Umbilical cord (tissue), 2 donors: ENCODE measurements around the gene TP53TG3D. TPM values are rescaled to one million over a fixed set of nuclear protein-coding genes. Genes with fewer than 3 reads are reported as not detected.
"Not testable (repeated sequence)": the region's sequence is repeated elsewhere in the genome, so short reads cannot be mapped to it uniquely, and the experiment has no call there.

Experiments
- DNase-seq: peaks from one replicate; pipeline ENCODE4 v3.0.0-alpha.2; 2015; ENCODE audit warnings: low spot score
- total RNA-seq: library from RNA; depleted of rRNA; stranded (reverse); fragments of >200 nt; gene quantifications from one replicate; pipeline ENCODE4 v1.2.3, GENCODE V29; 2014; ENCODE audit warnings: low replicate concordance; ENCODE audit not compliant: insufficient read depth

TP53TG3D gene, protein sequence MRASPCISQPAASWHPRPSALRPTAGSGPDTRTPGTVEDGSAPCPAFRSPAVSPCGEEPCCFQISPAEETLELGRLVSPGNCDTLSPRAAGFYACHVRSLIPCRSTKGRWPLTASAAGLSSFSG
- total RNA-seq: not detected

DNA sequence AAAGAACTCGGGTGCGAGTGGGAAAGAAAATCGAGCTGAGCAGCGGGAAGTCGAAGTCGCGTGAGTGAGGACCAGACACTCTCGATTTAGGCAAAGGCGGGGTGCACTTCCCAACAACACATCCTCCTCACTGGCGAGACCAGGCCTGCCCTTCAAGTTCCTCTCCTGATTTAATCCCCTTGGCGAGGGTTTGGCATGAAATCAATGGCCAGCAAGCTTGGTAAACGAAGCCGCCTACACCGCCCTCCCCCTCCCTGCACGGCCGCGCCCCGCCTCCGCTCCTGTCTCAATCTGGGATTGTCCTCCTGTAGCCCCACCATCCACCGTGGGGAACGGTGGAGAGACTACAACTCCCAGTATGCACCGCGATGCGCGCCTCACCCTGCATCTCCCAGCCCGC lies at the start of gene TP53TG3D:
Gene TP53TG3D (plus strand): TSS at position 301 of the 400 bp plus-strand sequence. CDS start 68 bp downstream, at position 369.
- DNase-seq: not testable (repeated sequence)

DNA sequence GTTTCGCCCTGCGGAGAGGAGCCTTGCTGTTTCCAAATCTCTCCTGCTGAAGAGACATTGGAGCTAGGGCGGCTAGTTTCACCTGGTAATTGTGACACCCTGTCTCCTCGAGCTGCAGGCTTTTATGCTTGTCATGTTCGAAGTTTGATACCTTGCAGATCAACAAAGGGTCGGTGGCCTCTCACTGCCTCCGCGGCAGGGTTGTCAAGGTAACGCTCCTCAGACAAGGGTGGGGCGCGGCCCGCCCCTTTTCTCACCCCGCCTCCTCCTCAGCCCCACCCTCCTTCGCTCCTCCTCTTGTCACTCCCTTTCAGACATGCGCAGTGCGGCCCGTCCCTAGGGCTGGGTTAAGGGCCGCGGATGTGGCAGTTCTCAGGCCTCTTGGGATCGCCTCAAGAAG lies 421 bp downstream of the TP53TG3D start:
- not testable (repeated sequence) for DNase-seq

DNA sequence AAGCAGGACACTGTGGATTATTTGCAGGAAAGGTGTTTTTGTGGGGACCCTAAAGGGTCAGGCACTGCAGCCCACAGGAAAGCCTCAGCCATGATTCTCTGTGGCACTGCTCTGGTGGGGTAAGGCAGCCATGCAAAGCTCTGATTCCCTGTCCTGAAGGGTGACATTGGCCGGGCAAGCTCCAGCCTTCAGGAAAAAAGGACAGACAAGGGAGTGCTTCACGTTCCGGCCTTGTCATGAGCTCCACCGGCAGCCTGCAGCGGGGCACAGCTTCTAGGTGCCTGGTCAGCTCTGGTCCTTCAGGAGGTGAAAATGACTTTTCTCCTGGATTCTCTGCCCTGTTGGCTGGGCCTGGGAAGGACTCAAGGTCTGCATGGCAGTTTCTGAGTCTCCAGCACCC lies 8.4 kb downstream of the TP53TG3D start:
- not testable (repeated sequence) for DNase-seq

DNA sequence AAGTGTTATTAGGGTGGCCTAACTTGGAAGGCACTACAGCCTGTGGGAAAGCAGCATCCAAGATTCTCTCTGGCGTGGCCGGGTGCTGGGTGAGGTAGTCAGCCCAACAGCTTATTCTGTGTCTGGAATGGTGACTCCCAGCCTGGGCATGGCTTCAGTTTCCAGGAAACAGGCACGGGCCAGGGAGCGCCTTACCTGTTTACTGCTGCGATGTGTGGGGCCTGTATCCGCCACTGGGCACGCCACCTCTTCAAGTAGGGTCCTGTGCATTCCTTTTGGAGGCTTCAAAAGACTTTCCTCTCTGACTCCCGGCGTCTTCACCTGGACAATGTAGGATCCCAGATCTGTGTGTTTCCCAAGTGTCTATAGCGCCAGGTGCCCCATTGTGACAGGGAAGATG lies 10.5 kb downstream of the TP53TG3D start:
- not testable (repeated sequence) for DNase-seq

DNA sequence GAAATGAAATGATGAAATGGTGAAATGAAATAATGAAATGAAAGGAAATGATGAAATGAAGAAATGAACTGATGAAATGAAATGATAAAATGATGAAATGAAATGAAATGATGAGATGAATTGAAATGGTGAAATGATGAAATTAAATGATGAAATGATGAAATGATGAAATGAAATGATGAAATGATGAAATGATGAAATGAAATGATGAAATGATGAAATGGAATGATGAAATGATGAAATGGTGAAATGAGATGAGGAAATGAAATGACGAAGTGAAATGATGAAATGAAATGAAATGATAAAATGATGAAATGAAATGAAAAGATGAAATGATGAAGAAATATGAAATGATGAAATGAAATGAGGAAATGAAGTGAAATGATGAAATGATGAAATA lies 28.8 kb downstream of the TP53TG3D start:
- DNase-seq: not testable (repeated sequence)

DNA sequence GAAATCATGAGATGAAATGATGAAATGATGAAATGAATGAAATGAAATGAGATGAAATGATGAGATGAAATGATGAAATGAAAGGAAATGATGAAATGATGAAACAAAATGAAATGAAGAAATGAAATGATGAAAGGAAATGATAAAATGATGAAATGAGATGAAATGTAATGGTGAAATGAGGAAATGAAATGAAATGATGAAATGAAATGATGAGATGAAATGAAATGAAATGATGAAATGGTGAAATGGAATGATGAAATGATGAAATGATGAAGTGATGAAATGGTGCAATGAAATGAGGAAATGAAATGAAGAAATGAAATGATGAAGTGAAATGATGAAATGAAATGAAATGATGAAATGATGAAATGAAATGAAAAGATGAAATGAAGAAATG lies 29.9 kb downstream of the TP53TG3D start:
- not testable (repeated sequence) for DNase-seq

DNA sequence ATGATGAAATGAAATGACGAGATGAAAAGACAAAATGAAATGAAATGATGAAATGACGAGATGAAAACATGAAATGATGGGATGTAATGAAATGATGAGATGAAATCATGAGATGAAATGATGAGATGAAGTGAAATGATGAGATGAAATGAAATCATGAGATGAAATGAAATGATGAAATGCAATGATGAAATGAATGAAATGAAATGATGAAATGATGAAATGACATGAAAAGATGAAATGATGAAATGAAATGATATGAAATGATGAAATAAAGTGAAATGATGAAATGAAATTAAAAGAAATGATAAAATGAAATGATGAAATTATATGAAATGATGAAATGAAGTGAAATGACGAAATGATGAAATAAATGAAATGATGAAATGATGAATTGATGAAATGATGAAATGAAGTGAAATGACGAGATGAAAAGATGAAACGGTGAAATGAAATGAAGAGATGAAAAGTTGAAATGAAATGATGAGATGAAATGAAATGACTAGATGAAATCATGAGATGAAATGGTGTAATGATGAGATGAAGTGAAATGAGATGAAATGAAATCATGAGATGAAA lies 30.9 kb downstream of the TP53TG3D start:
- not testable (repeated sequence) for DNase-seq

DNA sequence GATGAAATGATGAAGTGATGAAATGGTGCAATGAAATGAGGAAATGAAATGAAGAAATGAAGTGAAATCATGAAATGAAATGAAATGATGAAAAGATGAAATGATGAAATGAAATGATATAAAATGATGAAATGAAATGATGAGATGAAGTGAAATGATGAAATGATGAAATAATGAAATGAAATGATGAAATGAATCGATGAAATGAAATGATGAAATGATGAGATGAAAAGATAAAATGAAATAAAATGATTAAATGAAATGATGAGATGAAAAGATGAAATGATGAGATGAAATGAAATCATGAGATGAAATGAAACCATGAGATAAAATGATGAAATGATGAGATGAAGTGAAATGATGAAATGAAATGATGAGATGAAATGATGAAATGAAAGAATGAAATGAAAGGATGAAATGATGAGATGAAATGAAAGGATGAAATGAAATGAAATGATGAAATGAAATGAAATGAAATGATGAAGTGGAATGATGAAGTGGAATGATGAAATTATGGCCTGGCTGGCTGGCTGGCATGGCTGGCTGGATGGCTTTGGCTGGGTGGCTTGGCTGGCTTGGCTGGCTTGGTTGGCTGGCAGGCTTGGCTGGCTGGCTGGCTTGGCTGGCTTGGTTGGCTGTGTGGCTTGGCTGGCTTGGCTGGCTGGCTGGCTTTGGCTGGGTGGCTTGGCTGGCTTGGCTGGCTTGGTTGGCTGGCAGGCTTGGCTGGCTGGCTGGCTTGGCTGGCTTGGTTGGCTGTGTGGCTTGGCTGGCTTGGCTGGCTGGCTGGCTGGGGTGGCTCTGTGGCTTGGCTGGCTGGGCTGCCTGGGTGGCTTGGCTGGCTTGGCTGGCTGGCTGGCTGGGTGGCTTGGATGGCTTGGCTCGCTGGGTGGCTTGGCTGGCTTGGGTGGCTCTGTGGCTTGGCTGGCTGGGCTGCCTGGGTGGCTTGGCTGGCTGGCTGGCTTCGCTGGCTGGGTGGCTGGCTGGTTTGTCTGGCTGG lies 32.0 kb downstream of the TP53TG3D start:
- not testable (repeated sequence) for DNase-seq

DNA sequence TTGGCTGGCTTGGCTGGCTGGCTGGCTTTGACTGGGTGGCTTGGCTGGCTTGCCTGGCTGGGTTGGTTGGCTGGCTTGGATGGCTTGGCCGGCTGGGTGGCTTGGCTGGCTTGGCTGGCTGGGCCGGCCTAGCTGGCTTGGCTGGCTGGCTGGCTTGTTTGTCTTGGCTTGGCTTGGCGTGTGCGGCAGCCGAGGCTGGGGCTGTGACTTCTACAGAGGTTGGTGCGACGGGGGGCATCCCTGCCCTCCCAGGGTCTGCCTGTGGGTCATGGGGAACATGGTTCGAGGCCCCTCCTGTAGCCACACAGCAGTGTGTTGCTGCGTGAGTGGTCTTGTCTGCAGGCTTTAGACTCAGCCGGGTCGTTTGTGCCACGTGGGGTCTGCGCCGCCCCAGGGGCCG lies 33.1 kb downstream of the TP53TG3D start:
- DNase-seq: not testable (repeated sequence)

DNA sequence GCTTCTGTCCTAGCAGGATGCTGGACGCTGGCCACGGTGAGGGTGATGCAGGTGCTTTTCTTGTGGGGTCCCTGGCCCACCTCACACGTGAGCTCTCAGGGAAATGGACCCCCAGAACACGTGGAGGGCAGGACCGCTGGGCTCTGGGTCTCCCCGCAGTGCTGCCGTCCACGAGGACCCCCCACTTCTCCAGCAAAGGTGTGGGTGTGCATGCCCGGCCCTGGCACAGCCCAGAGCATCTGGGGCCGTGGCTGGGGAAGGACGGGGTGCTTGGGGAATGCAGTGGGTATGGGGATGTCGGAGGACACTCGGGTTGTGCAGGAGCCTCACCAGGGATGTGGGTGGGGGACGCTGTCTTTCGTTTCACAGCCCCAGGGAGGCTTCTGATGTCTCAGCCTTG lies 34.7 kb downstream of the TP53TG3D start:
- not testable (repeated sequence) for DNase-seq

DNA sequence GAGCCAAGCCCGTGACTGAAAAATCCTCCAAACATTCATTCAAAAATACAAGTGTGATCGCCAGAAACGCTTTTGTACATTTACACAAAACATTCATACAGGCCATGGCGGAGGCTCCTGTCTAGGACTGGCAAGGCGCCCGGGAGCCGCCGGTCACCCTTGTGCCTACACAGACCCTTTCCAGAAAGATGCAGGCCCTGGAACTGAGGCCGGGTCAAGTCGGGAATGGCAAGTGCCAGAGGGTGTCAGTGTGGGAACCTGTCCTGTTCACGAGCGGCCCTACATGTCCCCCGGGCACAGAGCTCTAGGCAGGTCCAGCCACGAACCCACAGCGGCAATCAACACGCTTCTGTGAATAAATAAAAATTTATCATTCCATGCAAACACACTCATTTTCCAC lies 36.1 kb downstream of the TP53TG3D start:
- not testable (repeated sequence) for DNase-seq

DNA sequence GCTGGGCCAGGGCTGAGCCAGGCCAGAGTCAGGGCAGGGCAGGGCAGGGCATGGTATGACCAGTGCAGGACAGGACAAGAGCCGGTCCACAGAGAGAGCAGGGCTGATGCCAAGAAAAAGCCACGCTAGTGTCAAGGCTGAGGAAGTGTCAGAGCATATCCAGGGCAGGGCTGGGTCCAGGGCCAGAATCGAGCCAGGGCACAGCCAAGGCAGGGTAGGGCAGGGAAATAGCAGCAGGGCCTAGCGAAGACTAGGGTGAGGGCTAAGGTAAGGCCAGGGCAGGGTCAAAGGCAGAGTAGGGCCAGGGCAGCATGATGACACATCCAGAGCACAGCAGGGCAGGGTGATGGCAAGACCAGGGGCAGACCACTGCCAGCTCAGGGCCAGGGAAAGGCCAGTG lies 49.7 kb downstream of the TP53TG3D start:
- not testable (repeated sequence) for DNase-seq
